ENCODE data around the gene ZC3H18.

DNA sequence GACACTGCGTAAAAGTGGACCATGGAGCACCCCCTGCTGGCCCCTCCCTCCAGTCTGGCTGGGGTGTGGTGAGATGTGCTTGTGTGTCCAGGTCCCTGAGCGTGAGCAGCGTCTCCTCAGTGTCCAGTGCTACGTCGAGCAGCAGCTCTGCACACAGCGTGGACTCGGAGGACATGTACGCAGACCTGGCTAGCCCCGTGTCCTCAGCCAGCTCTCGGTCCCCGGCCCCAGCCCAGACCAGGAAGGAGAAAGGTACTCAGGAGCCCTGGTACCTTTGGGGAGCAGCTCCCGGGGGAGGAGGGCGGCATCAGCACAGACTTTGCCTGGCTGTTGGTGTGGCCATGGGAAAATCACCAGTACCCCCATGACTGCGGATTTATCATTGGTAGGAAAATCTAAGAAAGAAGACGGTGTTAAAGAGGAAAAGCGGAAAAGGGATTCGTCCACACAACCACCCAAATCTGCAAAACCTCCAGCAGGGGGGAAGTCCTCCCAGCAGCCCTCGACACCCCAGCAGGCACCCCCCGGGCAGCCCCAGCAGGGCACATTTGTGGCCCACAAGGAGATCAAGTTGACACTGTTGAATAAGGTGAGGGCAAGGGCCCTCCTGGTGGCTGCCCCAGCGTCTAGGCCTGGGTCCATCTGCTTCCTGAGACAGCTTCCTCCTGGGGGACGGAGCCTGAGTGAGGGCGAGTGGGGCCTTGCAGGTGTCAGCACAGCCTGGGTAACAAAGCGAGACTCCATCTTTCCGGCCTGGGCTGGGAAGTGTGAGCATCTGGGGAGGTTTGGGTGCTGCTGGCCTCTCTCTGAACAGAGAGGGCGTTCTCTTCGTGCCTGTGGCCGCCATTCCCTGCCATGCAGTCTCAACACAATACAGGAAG lies 57.6 kb downstream of the ZC3H18 start:
- no peak for TF ChIP-seq EZH2 (optimal IDR thresholded peaks at IDR 0.05; ENCODE audit: low read depth, low read length)
- TF ChIP-seq, protein P1, sequence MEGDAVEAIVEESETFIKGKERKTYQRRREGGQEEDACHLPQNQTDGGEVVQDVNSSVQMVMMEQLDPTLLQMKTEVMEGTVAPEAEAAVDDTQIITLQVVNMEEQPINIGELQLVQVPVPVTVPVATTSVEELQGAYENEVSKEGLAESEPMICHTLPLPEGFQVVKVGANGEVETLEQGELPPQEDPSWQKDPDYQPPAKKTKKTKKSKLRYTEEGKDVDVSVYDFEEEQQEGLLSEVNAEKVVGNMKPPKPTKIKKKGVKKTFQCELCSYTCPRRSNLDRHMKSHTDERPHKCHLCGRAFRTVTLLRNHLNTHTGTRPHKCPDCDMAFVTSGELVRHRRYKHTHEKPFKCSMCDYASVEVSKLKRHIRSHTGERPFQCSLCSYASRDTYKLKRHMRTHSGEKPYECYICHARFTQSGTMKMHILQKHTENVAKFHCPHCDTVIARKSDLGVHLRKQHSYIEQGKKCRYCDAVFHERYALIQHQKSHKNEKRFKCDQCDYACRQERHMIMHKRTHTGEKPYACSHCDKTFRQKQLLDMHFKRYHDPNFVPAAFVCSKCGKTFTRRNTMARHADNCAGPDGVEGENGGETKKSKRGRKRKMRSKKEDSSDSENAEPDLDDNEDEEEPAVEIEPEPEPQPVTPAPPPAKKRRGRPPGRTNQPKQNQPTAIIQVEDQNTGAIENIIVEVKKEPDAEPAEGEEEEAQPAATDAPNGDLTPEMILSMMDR (IDR thresholded peaks at IDR 0.05; ENCODE audit: low read length): no peak
- TF ChIP-seq EZH2phosphoT487 (IDR thresholded peaks at IDR 0.05; ENCODE audit: low read length): no peak

Data from MM.1S (cell line).